Ovary (tissue), 3 donors: ENCODE measurements around the gene PLD6.

Source experiments
- POLR2A ChIP-seq: fragments of 450-650 bp; IDR thresholded peaks from one replicate; pipeline ENCODE4 v1.6.1; 2017; ENCODE audit warnings: antibody characterized with exemption, mild to moderate bottlenecking, moderate library complexity
- TF ChIP-seq, protein P1 (sequence below), 3 donors: fragments of 450-650 bp in 2 of 3; fragments of 200-600 bp in 1 of 3; IDR thresholded peaks; one replicate each; pipeline versions ENCODE4 v1.5.1 to v1.8.0; 2016 to 2022; ENCODE audit warnings: antibody characterized with exemption in 3 of 3, mild to moderate bottlenecking in 1 of 3
- donor health status: DM: no; HTN: no; CAD: no.

DNA sequence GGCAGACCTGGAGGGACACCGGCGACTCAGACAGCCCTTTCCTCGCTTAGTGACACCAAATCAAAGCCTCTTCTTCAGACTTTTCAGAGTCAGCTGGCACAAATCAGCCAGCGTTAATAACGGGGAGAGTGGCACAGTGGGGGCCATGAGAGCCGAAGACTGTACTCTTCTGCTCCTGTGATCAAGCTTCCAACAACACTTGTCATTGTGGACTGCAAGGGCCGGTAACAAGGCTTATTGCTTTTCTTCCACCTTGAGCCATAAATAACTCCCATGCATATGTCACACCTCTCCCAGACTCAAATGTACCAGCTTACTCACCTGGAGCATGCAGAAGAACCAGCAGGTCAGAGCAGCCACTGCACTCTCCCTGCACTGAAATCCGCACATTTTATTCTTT, 18.0 kb upstream of the PLD6 start:
- TF ChIP-seq POLR2A = no peak
- TF ChIP-seq, protein P1, sequence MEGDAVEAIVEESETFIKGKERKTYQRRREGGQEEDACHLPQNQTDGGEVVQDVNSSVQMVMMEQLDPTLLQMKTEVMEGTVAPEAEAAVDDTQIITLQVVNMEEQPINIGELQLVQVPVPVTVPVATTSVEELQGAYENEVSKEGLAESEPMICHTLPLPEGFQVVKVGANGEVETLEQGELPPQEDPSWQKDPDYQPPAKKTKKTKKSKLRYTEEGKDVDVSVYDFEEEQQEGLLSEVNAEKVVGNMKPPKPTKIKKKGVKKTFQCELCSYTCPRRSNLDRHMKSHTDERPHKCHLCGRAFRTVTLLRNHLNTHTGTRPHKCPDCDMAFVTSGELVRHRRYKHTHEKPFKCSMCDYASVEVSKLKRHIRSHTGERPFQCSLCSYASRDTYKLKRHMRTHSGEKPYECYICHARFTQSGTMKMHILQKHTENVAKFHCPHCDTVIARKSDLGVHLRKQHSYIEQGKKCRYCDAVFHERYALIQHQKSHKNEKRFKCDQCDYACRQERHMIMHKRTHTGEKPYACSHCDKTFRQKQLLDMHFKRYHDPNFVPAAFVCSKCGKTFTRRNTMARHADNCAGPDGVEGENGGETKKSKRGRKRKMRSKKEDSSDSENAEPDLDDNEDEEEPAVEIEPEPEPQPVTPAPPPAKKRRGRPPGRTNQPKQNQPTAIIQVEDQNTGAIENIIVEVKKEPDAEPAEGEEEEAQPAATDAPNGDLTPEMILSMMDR (IDR thresholded peaks at IDR 0.05) = no peak
